HepG2 (cell line): ENCODE data around the gene MICALL2. TPM values are rescaled to one million over a fixed set of nuclear protein-coding genes. Genes with fewer than 3 reads are reported as not detected.

Experiments used
- ATAC-seq: fragments of 200-7000 bp; cut with Tn5 transposase; 3 replicates; pipeline ENCODE4 v1.9.1; 2020; ENCODE audit warnings: mild to moderate bottlenecking, moderate library complexity
- BruUV-seq: library from RNA; stranded (reverse); fragments of 400-500 nt; replicated peaks from 2 replicates; lab custom pipeline; 2021; lab: Mats Ljungman, UMichigan
- CTCF ChIA-PET: fragments of 300-600 bp; formaldehyde crosslinking; extraction: SDS; loops from one replicate; lab custom pipeline; 2021; ENCODE audit warnings: low total read pairs, inconsistent platforms, low intra/inter-chr PET ratio; lab: Yijun Ruan, JAX
- POLR2A ChIA-PET: fragments of 350-600 bp; sonication (Branson Sonifier 250); formaldehyde crosslinking; loops from one replicate; lab custom pipeline; 2020; ENCODE audit warnings: antibody characterized with exemption, inconsistent platforms; lab: Yijun Ruan, JAX
- DNase-seq: peaks from one replicate; pipeline ENCODE4 v3.0.0-alpha.2; 2015; ENCODE audit warnings: low spot score
- FAIRE-seq: peaks from 3 replicates; lab custom pipeline; 2011; peaks lifted over from hg19 to GRCh38; lab: Jason Lieb, UNC
- H2AFZ ChIP-seq: one replicate; pipeline ENCODE4 v1.6.1; 2011; ENCODE audit warnings: low read length, inconsistent platforms
- H3K27ac ChIP-seq: fragments of 300-600 bp; 3 replicates; pipeline ENCODE4 v1.8.0; 2011; ENCODE audit warnings: mixed run types, mild to moderate bottlenecking, mixed read lengths, low read length, inconsistent platforms; ENCODE audit not compliant: insufficient read depth; ENCODE audit errors: extremely low read length
- H3K27me3 ChIP-seq, 2 experiments: fragments of 200-600 bp in 1 of 2; 2 replicates in 1 of 2; 3 replicates in 1 of 2; pipeline versions ENCODE4 v1.6.0 to v1.8.0; 2011; ENCODE audit warnings: low read length in 2 of 2, mild to moderate bottlenecking in 2 of 2, moderate library complexity in 2 of 2, inconsistent platforms in 1 of 2; ENCODE audit not compliant: insufficient read depth in 2 of 2, control insufficient read depth in 1 of 2
- H3K36me3 ChIP-seq, 2 experiments: fragments of 200-600 bp in 1 of 2; replicated peaks in 1 of 2; 2 replicates in 1 of 2; 3 replicates in 1 of 2; pipeline versions ENCODE4 v1.5.1 to v1.8.0; 2011; ENCODE audit warnings: low read length in 2 of 2, inconsistent platforms in 1 of 2; ENCODE audit not compliant: insufficient read depth in 2 of 2, control insufficient read depth in 1 of 2
- H3K4me1 ChIP-seq: 2 replicates; pipeline ENCODE4 v1.5.1; 2012; ENCODE audit warnings: low read length, inconsistent platforms; ENCODE audit not compliant: insufficient read depth
- H3K4me2 ChIP-seq: 2 replicates; pipeline ENCODE4 v1.6.0; 2011; ENCODE audit warnings: low read depth, low read length, inconsistent platforms
- H3K4me3 ChIP-seq, 3 experiments: fragments of 200-600 bp in 1 of 3; sonication (generic), shearing (Covaris generic) in 1 of 3; replicated peaks in 1 of 3; 2 replicates each; pipeline ENCODE4 v1.5.1; 2011 to 2016; ENCODE audit warnings: low read length in 3 of 3, inconsistent platforms in 2 of 3, low read depth in 2 of 3, mild to moderate bottlenecking in 2 of 3, control low read depth in 1 of 3, mixed read lengths in 1 of 3; ENCODE audit not compliant: insufficient read depth in 1 of 3
- H3K79me2 ChIP-seq: one replicate; pipeline ENCODE4 v1.6.1; 2011; ENCODE audit warnings: low read length, inconsistent platforms; ENCODE audit not compliant: insufficient read depth
- H3K9ac ChIP-seq: 2 replicates; pipeline ENCODE4 v1.6.0; 2011; ENCODE audit warnings: mild to moderate bottlenecking, low read depth, low read length, inconsistent platforms; ENCODE audit not compliant: insufficient read depth
- H3K9me3 ChIP-seq: 2 replicates; pipeline ENCODE4 v1.5.1; 2012; ENCODE audit warnings: mild to moderate bottlenecking, low read length
- H4K20me1 ChIP-seq: 2 replicates; pipeline ENCODE4 v1.6.0; 2011; ENCODE audit warnings: inconsistent platforms, mild to moderate bottlenecking, low read length, moderate library complexity; ENCODE audit not compliant: insufficient read depth
- RBAK ChIP-seq: sonication (generic); formaldehyde crosslinking; IDR thresholded peaks from 2 replicates; pipeline ENCODE4 v1.5.1; 2020; ENCODE audit warnings: mild to moderate bottlenecking, missing genetic modification reagents
- SMAD9 ChIP-seq: sonication (generic); formaldehyde crosslinking; IDR thresholded peaks from 2 replicates; pipeline ENCODE4 v1.5.1; 2020; ENCODE audit warnings: mild to moderate bottlenecking, missing genetic modification reagents
- ZNF331 ChIP-seq: sonication (generic); formaldehyde crosslinking; IDR thresholded peaks from 2 replicates; pipeline ENCODE4 v1.4.0; 2020; ENCODE audit warnings: missing genetic modification reagents
- ZNF556 ChIP-seq: sonication (generic); formaldehyde crosslinking; IDR thresholded peaks from 2 replicates; pipeline ENCODE4 v1.4.0; 2020; ENCODE audit warnings: mild to moderate bottlenecking, missing genetic modification reagents, borderline replicate concordance
- ZNF614 ChIP-seq: IDR thresholded peaks from 2 replicates; pipeline ENCODE4 v1.6.1; 2018; ENCODE audit warnings: missing biosample characterization, missing genetic modification reagents, inconsistent platforms, borderline replicate concordance
- WGBS: methylation state at CpG from one replicate; pipeline ENCODE4 v1.1.6; 2017; ENCODE audit warnings: low lambda C conversion rate; 5-methylcytosine and 5-hydroxymethylcytosine counted together
- in situ Hi-C: cut with HindIII; loops from 2 replicates; pipeline ENCODE4 v1.10.0; 2017; ENCODE audit warnings: low pct_unique_long_range_greater_than_20kb; ENCODE audit not compliant: extremely low pct_ligation_motif_present
- intact Hi-C: fragments of 100-400 bp; cut with micrococcal nuclease; formaldehyde crosslinking; loops from one replicate; pipeline ENCODE4 v1.10.0; 2022; ENCODE audit not compliant: unreplicated experiment
- polyA plus RNA-seq, 8 experiments: library from polyadenylated mRNA; depleted of rRNA in 3 of 8; stranded (reverse) in 7 of 8; unstranded in 1 of 8; fragments of >200 nt; fragmentation: Illumina TruSeq in 4 of 8; extraction: Trizol in 4 of 8; gene quantifications; 2 replicates each; pipeline versions ENCODE4 v1.2.1 to v1.2.3, GENCODE V29; 2011 to 2016; ENCODE audit warnings: low read depth in 4 of 8, missing spikeins in 1 of 8, mixed read lengths in 1 of 8; ENCODE audit not compliant: insufficient read depth in 1 of 8
- total RNA-seq, 5 experiments: library from RNA; depleted of rRNA; stranded (reverse); fragments of >200 nt; fragmentation: Illumina TruSeq; extraction: Trizol; gene quantifications; 2 replicates each; pipeline ENCODE4 v1.2.3, GENCODE V29; 2016; ENCODE audit warnings: low read depth in 1 of 5
- TF ChIP-seq, protein P1 (sequence below): sonication (generic); formaldehyde crosslinking; IDR thresholded peaks from 2 replicates; pipeline ENCODE4 v1.4.0; 2020; ENCODE audit warnings: missing genetic modification reagents

MICALL2 gene
- total and polyA plus RNA-seq, 2 of the 13 experiments (the other 11 are each of a cell fraction or from before 2014, with no cell fraction given) = 5.8 to 12.4 TPM

DNA sequence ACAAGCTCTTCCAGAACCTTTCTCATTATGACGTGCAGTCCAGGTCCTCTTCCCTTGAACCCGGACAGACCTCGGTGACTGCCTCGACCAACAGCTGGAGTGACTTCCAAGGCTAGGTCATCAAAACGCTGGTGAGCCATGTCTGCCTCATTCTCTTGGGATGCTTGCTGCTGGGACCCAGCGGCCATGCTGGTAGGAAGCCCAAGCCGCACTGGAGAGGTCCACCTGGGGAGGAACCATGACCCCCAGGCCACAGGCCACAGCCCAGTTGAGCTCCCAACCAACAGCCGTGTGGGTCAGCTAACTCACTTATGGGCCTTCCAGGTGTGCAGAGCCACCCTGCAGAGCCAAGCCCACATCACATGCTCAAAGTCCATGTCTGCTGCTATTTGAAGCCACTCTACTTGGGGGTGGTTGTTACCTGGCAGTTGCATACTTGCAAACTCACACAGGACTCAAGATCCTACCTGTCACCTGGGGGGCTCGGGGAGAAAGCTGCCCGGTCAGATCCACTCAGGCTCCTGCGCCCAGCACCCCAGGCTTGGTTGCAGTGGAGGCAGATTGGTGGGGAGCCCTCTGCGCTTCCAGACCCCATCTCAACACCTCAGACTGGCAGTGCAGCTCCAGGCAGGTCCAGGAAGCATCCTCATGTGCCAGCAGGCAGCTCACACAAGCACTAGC, 57.0 kb downstream of the MICALL2 start:
- intact Hi-C loops = no loop called here

More for the DNA sequence above, 57.0 kb downstream of the MICALL2 start:
- Histone ChIP-seq H3K27ac (no peak overlapping the region), H3K79me2 (no peaks in the 10 kb centered on the region), H4K20me1 (no peaks in the 10 kb centered on the region), H3K36me3 (no peaks in the 10 kb centered on the region), H3K9me3 (no peaks in the 10 kb centered on the region; the same call in 1 of the 2 replicates), H2AFZ (no peak overlapping the region), H3K4me2 (no peak overlapping the region), H3K4me1 (peaks cover 6% of the 10 kb centered on the region; the same call in 1 of the 2 replicates), H3K27me3 (peaks cover 12 to 67% of the 10 kb centered on the region in 2 experiments; a peak in 4 of 5 replicates), H3K9ac (no peak overlapping the region), H3K4me3 (no peak overlapping the region)
- TF ChIP-seq SMAD9 (CRISPR knock-in tag) (no peak), ZNF331 (peak; percentile 99), ZNF614 (no peak), RBAK (peak; percentile 92), ZNF556 (CRISPR knock-in tag) (no peak)
- TF ChIP-seq, protein P1, sequence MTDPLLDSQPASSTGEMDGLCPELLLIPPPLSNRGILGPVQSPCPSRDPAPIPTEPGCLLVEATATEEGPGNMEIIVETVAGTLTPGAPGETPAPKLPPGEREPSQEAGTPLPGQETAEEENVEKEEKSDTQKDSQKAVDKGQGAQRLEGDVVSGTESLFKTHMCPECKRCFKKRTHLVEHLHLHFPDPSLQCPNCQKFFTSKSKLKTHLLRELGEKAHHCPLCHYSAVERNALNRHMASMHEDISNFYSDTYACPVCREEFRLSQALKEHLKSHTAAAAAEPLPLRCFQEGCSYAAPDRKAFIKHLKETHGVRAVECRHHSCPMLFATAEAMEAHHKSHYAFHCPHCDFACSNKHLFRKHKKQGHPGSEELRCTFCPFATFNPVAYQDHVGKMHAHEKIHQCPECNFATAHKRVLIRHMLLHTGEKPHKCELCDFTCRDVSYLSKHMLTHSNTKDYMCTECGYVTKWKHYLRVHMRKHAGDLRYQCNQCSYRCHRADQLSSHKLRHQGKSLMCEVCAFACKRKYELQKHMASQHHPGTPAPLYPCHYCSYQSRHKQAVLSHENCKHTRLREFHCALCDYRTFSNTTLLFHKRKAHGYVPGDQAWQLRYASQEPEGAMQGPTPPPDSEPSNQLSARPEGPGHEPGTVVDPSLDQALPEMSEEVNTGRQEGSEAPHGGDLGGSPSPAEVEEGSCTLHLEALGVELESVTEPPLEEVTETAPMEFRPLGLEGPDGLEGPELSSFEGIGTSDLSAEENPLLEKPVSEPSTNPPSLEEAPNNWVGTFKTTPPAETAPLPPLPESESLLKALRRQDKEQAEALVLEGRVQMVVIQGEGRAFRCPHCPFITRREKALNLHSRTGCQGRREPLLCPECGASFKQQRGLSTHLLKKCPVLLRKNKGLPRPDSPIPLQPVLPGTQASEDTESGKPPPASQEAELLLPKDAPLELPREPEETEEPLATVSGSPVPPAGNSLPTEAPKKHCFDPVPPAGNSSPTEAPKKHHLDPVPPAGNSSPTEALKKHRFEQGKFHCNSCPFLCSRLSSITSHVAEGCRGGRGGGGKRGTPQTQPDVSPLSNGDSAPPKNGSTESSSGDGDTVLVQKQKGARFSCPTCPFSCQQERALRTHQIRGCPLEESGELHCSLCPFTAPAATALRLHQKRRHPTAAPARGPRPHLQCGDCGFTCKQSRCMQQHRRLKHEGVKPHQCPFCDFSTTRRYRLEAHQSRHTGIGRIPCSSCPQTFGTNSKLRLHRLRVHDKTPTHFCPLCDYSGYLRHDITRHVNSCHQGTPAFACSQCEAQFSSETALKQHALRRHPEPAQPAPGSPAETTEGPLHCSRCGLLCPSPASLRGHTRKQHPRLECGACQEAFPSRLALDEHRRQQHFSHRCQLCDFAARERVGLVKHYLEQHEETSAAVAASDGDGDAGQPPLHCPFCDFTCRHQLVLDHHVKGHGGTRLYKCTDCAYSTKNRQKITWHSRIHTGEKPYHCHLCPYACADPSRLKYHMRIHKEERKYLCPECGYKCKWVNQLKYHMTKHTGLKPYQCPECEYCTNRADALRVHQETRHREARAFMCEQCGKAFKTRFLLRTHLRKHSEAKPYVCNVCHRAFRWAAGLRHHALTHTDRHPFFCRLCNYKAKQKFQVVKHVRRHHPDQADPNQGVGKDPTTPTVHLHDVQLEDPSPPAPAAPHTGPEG = no peak
- no TSS peak for BruUV-seq
- FAIRE-seq = no peak
- ChIA-PET POLR2A (no interaction called here), CTCF (no interaction called here)
- no peak for DNase-seq
- no peak for ATAC-seq
- WGBS = 53% methylated on average over 7 of the region's 12 CpGs
- in situ Hi-C loops = no loop called here
